Stimulated activated CD8-positive, alpha-beta memory T cell treated with anti-CD3 and anti-CD28 coated beads, Interleukin-4, amount 100 ng/mL, for 48 hours (primary cell): ENCODE measurements around the gene KRTAP4-8.
"Not testable (repeated sequence)": the region's sequence is repeated elsewhere in the genome, so short reads cannot be mapped to it uniquely, and the experiment has no call there.

Experiments
- DNase-seq: peaks from one replicate; pipeline ENCODE4 v3.0.0-alpha.2; 2020

Gene KRTAP4-8

DNA sequence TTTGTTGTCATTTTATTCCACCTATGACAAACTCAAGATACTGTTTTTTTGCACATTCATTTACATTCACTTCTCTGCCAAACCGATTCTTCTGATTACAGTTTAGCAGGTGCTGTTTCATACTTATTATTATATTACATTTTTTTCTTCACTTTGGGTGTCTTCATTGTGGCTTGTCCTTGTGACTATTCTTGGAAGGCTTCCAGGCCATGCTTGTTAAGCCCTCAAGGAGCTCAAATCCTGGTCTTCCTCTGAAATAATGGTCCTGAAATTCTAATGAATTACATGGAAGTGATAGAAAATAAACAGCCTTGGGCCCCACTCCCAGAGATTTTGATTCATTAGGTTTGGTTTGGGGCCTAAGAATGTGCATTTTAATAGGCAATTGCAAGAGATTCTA, 33.6 kb downstream of the KRTAP4-8 start:
- no peak for DNase-seq

DNA sequence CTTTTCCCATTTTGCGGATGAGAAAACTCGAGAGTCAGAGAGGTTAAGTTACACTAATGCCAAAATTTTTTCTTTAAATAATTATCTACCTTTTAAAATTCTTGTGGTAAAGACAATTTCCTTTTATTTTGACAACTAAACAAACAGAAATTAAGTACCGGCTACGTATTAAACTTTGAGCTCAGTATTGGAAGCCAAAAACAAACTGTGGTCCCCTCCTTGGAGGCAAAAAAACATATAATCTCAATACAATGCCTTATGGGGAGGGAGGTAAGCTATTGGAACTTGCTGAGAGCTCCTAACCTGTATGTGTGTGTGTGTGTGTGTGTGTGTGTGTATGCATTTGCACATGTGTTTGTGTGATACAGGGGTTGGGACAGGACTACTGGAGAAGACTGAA, 34.5 kb downstream of the KRTAP4-8 start:
- DNase-seq, result no peak

DNA sequence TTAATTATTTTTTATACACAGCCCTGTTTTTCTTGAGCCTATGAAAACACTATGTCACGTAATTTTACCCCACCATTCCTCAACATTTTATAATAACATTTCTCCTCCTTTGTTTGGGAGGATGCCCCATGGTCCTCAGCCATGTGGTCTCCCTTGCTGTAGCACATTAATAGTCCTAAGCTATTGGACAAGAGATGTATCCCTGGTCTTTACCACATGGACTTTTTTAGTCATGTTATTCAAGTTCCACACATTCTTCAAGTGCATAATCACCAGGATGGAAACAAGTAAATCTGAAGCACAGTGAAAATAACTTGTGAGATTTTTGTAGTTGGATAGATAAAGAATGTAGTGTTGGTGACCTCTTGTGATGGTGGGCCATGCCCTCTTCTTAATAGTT, 36.0 kb downstream of the KRTAP4-8 start:
- no peak for DNase-seq

DNA sequence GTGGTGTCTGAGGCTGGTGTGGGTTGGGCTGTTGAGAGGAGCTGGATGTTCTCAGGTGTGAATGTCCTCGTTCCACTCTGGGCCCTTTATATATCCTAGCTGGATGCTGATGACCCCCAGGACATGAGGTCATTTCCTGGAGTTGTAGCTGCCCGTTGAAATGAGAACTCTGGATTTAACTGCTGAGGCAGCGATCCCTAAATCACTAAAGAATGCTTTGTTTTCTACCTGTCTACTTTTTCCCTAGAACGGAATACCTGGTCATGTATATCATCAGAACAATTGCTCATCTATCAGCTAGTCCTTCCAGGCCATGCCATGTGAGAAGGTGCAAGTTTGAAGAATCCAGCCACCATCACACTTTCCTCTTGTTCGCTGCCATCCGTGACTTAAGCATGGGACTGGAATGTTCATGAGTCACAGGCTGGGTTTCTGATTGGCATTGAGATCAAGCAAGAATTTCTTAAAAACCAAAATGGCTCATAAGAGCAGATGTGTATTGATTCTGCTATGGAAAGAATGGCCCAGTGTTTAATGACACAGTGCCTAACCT, 37.8 kb downstream of the KRTAP4-8 start, which contains the start of gene KRTAP2-3:
KRTAP2-3 (minus strand) TSS at position 63 of the 553 bp plus-strand sequence. CDS start 64 bp downstream, outside the sequence.
- DNase-seq, result no peak

DNA sequence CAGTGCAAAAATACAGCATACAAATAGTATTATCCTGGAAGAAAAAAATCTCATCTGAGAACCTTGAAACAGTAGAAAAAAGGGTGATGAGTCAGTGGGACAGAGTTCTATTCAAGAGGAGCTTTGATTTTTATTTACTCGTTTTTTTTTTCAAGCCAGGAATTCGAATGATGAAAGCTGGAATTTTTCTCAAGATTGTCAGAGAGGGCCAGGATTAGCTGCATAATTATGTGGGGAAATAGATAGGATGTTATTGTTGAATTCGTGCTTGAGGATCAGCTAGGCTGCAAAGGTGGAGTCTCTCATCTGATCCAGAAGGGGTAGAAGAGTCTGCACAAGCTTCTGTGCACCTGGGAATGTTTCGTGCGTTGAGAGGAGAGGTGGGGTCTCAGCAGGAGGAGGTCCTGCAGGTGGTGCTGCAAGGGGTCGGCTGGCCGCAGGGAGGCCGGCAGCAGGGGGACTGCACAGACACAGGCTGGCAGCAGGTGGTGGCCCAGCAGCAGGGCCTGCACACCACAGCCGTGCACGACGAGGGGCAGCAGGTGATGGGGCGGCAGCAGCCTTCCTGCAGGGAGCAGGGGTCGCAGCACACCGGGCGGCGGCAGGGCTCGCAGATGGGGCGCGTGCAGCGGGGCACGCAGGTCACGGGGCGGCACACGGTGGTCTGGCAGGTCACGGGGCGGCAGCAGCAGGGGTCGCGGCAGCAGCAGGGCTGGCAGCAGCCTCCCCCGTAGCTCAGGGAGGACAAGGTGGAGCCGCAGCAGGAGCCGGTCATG, 38.5 kb downstream of the KRTAP4-8 start:
- not testable (repeated sequence) for DNase-seq

DNA sequence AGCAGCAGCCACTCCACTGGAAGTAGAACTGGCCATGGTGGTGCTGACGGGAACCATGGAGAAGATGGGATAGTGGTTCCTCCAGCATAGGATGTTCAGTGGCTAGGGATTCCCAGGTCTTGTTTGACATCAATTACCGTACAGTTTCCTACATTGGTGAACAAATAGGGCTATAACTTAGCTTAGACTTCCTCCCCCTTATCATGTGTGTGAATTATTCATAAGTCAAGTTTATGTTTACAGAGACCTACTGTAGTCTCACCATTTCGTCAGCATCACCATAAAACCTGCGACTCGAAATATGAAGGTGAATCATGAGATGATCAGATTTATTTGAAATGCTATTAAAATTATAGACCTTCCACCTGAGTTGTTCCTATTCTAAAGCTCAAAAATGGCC, 39.2 kb downstream of the KRTAP4-8 start:
- no peak for DNase-seq

DNA sequence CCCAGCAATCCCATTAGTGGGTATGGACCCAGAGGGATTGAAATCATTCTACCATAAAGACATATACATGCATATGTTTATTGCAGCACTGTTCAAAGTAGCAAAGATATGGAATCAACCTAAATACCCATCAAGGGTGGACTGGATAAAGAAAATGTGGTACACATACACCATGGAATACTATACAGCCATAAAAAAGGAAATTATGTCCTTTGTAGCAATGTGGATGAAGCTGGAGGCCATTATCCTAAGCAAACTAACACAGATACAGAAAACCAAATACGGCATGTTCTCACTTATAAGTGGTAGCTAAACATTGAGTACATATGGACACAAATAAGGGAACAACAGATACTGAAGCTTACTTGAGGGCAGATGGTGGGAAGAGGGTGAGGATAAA, 40.4 kb downstream of the KRTAP4-8 start:
- DNase-seq, result no peak

DNA sequence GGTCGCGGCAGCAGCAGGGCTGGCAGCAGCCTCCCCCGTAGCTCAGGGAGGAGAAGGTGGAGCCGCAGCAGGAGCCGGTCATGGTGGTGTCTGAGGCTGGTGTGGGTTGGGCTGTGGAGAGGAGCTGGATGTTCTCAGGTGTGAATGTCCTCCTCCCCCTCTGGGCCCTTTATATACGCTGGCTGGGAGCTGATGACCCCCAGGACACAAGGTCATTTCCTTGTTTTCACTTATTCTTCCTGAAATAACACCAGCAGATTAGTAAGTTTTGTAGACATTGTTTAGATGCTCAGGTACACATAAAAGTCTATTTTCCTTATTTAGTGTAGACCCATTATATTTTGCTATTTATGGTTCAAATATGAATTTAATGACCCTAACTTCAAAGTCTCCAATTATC, 42.8 kb downstream of the KRTAP4-8 start, which contains the start of gene KRTAP2-2:
KRTAP2-2 (minus strand) TSS at position 101 of the 400 bp plus-strand sequence; CDS start at position 82, 19 bp downstream.
- DNase-seq, result not testable (repeated sequence)

DNA sequence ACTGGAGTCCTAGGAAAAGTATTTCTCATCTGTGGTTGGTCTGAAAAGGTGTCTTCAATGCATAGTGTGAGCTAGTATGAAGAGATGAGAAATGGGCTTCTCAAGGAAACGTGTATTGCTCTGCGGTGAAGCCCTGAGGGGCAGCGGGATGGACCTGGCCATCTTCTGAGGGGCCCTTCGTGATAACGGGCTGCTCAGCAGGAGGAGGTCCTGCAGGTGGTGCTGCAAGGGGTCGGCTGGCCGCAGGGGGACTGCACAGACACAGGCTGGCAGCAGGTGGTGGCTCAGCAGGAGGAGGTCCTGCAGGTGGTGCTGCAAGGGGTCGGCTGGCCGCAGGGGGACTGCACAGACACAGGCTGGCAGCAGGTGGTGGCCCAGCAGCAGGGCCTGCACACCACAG, 43.4 kb downstream of the KRTAP4-8 start:
- DNase-seq, result not testable (repeated sequence)

DNA sequence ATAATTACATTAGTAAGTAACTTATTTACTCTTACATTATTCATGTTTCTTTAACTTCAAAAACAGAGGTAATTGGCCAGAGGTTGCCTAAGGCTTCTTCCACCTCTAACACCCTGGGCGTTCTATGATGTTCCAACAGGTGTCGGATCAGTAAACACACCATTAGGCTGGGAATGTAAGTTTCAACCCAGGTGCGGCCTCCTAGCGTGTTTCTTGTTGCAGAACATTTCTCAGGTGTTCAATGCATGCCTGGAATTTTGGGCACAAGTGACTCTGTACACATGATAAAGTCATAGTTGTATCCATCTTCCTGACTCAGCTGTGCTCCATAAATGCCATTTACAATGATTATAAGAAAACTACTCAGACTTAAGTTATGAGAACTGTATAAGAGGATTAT, 43.9 kb downstream of the KRTAP4-8 start:
- no peak for DNase-seq

DNA sequence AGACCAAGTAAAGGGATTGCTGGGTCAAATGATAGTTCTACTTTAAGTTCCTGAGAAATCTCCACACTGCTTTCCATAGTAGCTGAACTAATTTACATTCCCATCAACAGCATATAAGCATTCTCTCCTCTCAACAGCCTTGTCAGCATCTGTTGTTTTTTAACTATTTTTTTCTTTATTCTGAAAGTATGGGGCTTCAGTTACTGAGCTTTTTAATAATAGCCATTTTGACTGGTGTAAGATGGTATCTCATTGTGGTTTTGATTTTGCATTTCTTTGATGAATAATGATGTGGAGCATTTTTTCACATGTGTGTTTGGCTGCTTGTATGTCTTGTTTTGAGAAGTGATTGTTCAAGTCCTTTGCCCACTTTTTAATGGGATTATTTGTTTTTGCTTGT, 45.4 kb downstream of the KRTAP4-8 start:
- no peak for DNase-seq

DNA sequence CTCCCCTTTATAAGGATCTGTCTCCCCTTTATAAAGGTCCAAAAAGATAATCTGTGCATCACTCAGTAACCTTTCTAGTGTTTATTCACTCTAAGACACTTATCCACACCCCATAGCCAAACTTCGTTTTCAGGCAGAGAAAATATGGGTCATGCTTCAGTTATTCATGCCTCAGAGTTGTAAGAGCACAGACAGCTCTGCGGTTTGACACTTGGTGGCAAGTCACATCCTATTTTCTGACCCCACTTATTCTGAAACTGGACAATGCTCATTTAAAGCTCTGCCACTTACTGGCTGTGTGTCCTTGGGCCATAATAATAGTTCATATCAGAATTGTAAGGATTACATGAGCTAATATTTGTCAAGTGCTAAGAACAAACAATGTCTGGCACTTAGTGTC, 48.8 kb downstream of the KRTAP4-8 start:
- no peak for DNase-seq

DNA sequence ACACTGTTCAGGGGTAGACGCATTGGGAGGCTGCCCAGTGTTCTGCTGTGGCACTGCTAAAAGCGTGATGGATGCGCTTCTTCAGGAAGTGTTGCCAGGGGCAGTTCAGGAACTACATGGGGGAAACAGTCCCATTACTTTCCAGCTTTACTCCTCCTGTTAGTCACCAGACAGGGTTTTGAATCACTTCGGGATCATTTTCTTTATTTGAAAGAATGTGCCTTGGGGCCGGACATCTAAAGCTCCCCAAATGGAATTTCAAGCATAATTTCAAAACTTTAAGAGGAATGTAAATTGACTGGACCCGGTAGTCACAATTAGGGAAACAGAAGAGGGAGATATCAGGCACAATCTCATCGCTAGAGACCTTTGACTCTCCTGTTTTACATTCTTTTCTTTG, 49.5 kb downstream of the KRTAP4-8 start:
- DNase-seq, result no peak
